ENCODE results near the gene NPHP1. TPM values are rescaled to one million over a fixed set of nuclear protein-coding genes. Genes with fewer than 3 reads are reported as not detected.
"Not testable (repeated sequence)": the region's sequence is repeated elsewhere in the genome, so short reads cannot be mapped to it uniquely, and the experiment has no call there.

Gene NPHP1
- total and polyA plus RNA-seq, 7 donors, result 2.4 to 17.7 (median 10.3) TPM

DNA sequence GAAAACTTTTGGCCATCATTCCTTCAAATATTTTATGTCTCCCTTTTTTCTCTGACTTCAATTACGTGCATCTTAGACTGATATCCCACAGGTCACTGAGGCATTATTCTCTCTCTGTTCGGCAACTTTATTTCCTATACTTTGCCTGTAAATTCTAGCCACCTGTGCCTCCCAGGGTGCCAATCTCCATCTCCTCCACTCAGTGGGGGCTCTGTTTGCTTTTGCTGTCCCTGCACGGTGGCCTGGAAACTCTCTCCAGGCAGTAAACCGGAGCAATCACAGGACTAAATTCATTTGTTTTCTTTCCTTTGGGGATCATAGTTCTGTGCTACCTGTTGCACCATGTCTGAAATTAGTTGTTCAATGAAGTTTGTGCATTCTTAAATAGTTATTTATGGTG, 17.1 kb upstream of the NPHP1 start:
- ATAC-seq (no peak), DNase-seq (no peak)
- H3K27me3 ChIP-seq (ENCODE audit: insufficient read depth in 3 of 3, low read length in 2 of 3), result no peaks in the 10 kb centered on the region
- intact Hi-C loops (cut with DNase I), result no loop called here
- H3K9me3 ChIP-seq, result no peaks in the 10 kb centered on the region
- no peak overlapping the region for H3K27ac ChIP-seq
- 61 to 74% (median 61%) methylated on average over 4 of the region's 4 CpGs for WGBS, 3 donors
- TF ChIP-seq CTCF (IDR thresholded peaks at IDR 0.05), result no peak
- no peaks in the 10 kb centered on the region for H3K36me3 ChIP-seq (ENCODE audit: insufficient read depth in 1 of 2, low read depth in 1 of 2)
- H3K4me3 ChIP-seq, result no peak overlapping the region
- H3K4me1 ChIP-seq, result peaks cover 17% of the 10 kb centered on the region

DNA sequence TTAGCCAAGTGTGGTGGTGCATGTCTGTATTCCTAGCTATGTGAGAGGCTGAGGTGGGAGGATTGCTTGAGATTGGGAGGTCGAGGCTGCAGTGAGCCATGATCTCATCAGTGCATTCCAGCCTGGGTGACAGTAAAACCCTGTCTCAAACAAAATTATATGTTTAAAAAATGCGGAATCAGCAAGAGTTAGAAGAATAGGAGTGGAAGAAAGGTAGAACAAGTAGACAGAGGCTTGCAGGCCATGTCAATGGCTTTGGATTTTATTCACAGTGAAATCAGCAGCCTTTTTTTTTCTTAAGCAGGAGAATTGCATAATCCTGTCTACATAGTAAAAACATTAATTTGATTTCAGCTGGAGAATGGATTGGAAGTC, 15.4 kb upstream of the NPHP1 start:
- ATAC-seq (no peak), DNase-seq (no peak)
- intact Hi-C loops (cut with DNase I), result no loop called here

GRCh38 chr2:110219496-110220189, 14.8 kb upstream of the NPHP1 start:
- Histone ChIP-seq H3K36me3 (ENCODE audit: insufficient read depth in 1 of 2, low read depth in 1 of 2) (no peaks in the 10 kb centered on the region), H3K27me3 (ENCODE audit: insufficient read depth in 3 of 3, low read length in 2 of 3) (no peaks in the 10 kb centered on the region), H3K4me1 (peaks cover 35% of the 10 kb centered on the region), H3K4me3 (no peak overlapping the region), H3K27ac (no peak overlapping the region), H3K9me3 (no peaks in the 10 kb centered on the region)
- WGBS, 3 donors, result 49 to 62% (median 53%) methylated on average over 1 of the region's 1 CpG
- no peak for TF ChIP-seq CTCF (IDR thresholded peaks at IDR 0.05)
- DNase-seq (no peak), ATAC-seq (no peak)
- intact Hi-C loops (cut with DNase I), result no loop called here

More for the DNA sequence above, 15.4 kb upstream of the NPHP1 start:
- no peak for TF ChIP-seq CTCF (IDR thresholded peaks at IDR 0.05)
- H3K4me1 ChIP-seq, result peaks cover 29% of the 10 kb centered on the region
- H3K4me3 ChIP-seq, result no peak overlapping the region
- 86 to 94% (median 89%) methylated on average over 2 of the region's 2 CpGs for WGBS, 3 donors
- no peaks in the 10 kb centered on the region for H3K36me3 ChIP-seq (ENCODE audit: insufficient read depth in 1 of 2, low read depth in 1 of 2)
- H3K27me3 ChIP-seq (ENCODE audit: insufficient read depth in 3 of 3, low read length in 2 of 3), result no peaks in the 10 kb centered on the region
- no peak overlapping the region for H3K27ac ChIP-seq
- no peaks in the 10 kb centered on the region for H3K9me3 ChIP-seq

DNA sequence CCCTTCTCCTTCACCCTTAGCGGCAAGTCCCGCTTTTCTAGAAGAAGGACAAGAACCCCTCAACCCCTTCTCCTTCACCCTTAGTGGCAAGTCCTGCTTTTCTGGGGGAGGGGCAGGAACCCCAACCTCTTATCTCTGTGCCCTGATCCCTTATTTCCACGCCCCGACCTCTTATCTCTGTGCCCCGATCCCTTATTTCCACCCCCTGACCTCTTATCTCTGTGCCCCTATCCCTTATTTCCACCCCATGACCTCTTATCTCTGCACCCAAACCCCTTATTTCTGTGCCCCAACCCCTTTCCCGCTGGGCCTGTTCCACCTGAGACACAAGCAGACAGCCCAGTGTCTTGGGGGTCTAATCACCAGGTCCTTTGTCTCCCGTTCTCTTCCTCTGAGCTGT, 14.1 kb upstream of the NPHP1 start:
- ATAC-seq; H3K9me3 ChIP-seq; H3K27ac ChIP-seq; H3K36me3 ChIP-seq (ENCODE audit: insufficient read depth in 1 of 2, low read depth in 1 of 2); intact Hi-C loops (cut with DNase I); DNase-seq; H3K4me3 ChIP-seq; H3K27me3 ChIP-seq (ENCODE audit: insufficient read depth in 3 of 3, low read length in 2 of 3): not testable (repeated sequence)
- H3K4me1 ChIP-seq, result peaks cover 39% of the 10 kb centered on the region
- WGBS, 3 donors, result 81 to 88% (median 86%) methylated on average over 5 to 7 of the region's 7 CpGs

GRCh38 chr2:110216803-110217202, 12.0 kb upstream of the NPHP1 start:
- H3K27ac ChIP-seq, result peak overlapping the region; percentile 93
- ATAC-seq, result peak; percentile 34 to 62 (median 47)
- H3K27me3 ChIP-seq (ENCODE audit: insufficient read depth in 3 of 3, low read length in 2 of 3), result no peaks in the 10 kb centered on the region
- H3K9me3 ChIP-seq, result no peaks in the 10 kb centered on the region
- intact Hi-C loops (cut with DNase I), result no loop called here
- TF ChIP-seq CTCF (IDR thresholded peaks at IDR 0.05), result no peak
- DNase-seq, result no peak
- H3K4me3 ChIP-seq, result peak overlapping the region; percentile 19
- H3K4me1 ChIP-seq, result peaks cover 35% of the 10 kb centered on the region
- no peaks in the 10 kb centered on the region for H3K36me3 ChIP-seq (ENCODE audit: insufficient read depth in 1 of 2, low read depth in 1 of 2)
